Gastroesophageal sphincter (tissue), 4 donors: Measurements from ENCODE around the gene SLC16A11. TPM values are rescaled to one million over a fixed set of nuclear protein-coding genes. Genes with fewer than 3 reads are reported as not detected.
"Not testable (repeated sequence)": the region's sequence is repeated elsewhere in the genome, so short reads cannot be mapped to it uniquely, and the experiment has no call there.

Experiments
- ATAC-seq: fragments of 150-250 bp; one replicate; pipeline ENCODE4 v1.9.1; 2016; ENCODE audit warnings: mild to moderate bottlenecking, moderate library complexity
- H3K27ac ChIP-seq, 4 donors: fragments of 200-600 bp; sonication (generic) in 3 of 4; 1 replicate in 3 of 4; 2 replicates in 1 of 4; pipeline ENCODE4 v1.5.1; 2016 to 2019
- H3K27me3 ChIP-seq: fragments of 200-600 bp; sonication (generic); one replicate; pipeline ENCODE4 v1.5.1; 2019
- H3K36me3 ChIP-seq, 2 donors: fragments of 200-600 bp; sonication (generic); one replicate each; pipeline ENCODE4 v1.5.1; 2019; ENCODE audit warnings: control low read depth in 1 of 2
- H3K4me1 ChIP-seq, 3 donors: fragments of 200-600 bp; sonication (generic); 1 replicate in 2 of 3; 2 replicates in 1 of 3; pipeline ENCODE4 v1.5.1; 2016 to 2019; ENCODE audit warnings: control low read depth in 2 of 3
- H3K4me3 ChIP-seq, 2 donors: fragments of 200-600 bp; sonication (generic); one replicate each; pipeline ENCODE4 v1.5.1; 2019; ENCODE audit warnings: mild to moderate bottlenecking in 1 of 2, moderate library complexity in 1 of 2
- H3K9me3 ChIP-seq, 3 donors: fragments of 200-600 bp; sonication (generic); one replicate each; pipeline ENCODE4 v1.5.1; 2017 to 2019; ENCODE audit warnings: control low read depth in 2 of 3
- EP300 ChIP-seq: sonication (generic); formaldehyde crosslinking; IDR thresholded peaks from one replicate; pipeline ENCODE4 v1.6.1; 2017; ENCODE audit warnings: antibody characterized with exemption, mild to moderate bottlenecking
- POLR2A ChIP-seq, 2 donors: fragments of 450-650 bp; IDR thresholded peaks; one replicate each; pipeline ENCODE4 v1.6.1; 2017; ENCODE audit warnings: antibody characterized with exemption in 2 of 2, mild to moderate bottlenecking in 2 of 2, moderate library complexity in 1 of 2
- POLR2AphosphoS5 ChIP-seq: sonication (generic); formaldehyde crosslinking; IDR thresholded peaks from one replicate; pipeline ENCODE4 v1.6.1; 2017; ENCODE audit warnings: antibody characterized with exemption
- WGBS, 2 donors: methylation state at CpG; one replicate each; pipeline ENCODE4 v1.1.5; 2018; ENCODE audit warnings: low coverage in 1 of 2; 5-methylcytosine and 5-hydroxymethylcytosine counted together
- total RNA-seq, 4 donors: library from RNA; depleted of rRNA; stranded (reverse); fragments of >200 nt; gene quantifications; one replicate each; pipeline ENCODE4 v1.1.0, GENCODE V29; 2016
- TF ChIP-seq, protein P1 (sequence below), 4 experiments: fragments of 200-600 bp in 2 of 4; fragments of 450-650 bp in 2 of 4; sonication (generic) in 1 of 4; IDR thresholded peaks; one replicate each; pipeline ENCODE4 v1.5.1; 2017 to 2019; ENCODE audit warnings: antibody characterized with exemption in 4 of 4, mild to moderate bottlenecking in 2 of 4, moderate library complexity in 2 of 4

SLC16A11 gene
- total RNA-seq, 4 donors from 2014 or later, result 0.32 to 0.54 (median 0.39) TPM; not detected in 1

- Histone ChIP-seq H3K4me3 (no peak overlapping the region), H3K27ac (no peak overlapping the region), H3K36me3 (no peaks in the 10 kb centered on the region), H3K4me1 (peaks cover 0 to 26% (median 9%) of the 10 kb centered on the region in 3 donors), H3K9me3 (no peaks in the 10 kb centered on the region), H3K27me3 (peaks cover 65% of the 10 kb centered on the region)
- ATAC-seq, result no peak
- no peak for TF ChIP-seq POLR2A (IDR thresholded peaks at IDR 0.05)
- no peak for TF ChIP-seq POLR2AphosphoS5
- TF ChIP-seq, protein P1, sequence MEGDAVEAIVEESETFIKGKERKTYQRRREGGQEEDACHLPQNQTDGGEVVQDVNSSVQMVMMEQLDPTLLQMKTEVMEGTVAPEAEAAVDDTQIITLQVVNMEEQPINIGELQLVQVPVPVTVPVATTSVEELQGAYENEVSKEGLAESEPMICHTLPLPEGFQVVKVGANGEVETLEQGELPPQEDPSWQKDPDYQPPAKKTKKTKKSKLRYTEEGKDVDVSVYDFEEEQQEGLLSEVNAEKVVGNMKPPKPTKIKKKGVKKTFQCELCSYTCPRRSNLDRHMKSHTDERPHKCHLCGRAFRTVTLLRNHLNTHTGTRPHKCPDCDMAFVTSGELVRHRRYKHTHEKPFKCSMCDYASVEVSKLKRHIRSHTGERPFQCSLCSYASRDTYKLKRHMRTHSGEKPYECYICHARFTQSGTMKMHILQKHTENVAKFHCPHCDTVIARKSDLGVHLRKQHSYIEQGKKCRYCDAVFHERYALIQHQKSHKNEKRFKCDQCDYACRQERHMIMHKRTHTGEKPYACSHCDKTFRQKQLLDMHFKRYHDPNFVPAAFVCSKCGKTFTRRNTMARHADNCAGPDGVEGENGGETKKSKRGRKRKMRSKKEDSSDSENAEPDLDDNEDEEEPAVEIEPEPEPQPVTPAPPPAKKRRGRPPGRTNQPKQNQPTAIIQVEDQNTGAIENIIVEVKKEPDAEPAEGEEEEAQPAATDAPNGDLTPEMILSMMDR (IDR thresholded peaks at IDR 0.05), result no peak
- no peak for TF ChIP-seq EP300
- 59 to 69% methylated on average over 3 to 4 of the region's 6 CpGs for WGBS, 2 donors
These were observed 5.1 kb upstream of the SLC16A11 start for GRCh38 chr17:7048968-7049367.

- no peak overlapping the region for H3K27ac ChIP-seq
- WGBS, 2 donors, result 77 to 80% methylated on average over 6 of the region's 6 CpGs
- TF ChIP-seq EP300, result no peak
- no peak for TF ChIP-seq POLR2AphosphoS5
- no peak for TF ChIP-seq POLR2A (IDR thresholded peaks at IDR 0.05)
- TF ChIP-seq, protein P1 (IDR thresholded peaks at IDR 0.05), result no peak
- no peaks in the 10 kb centered on the region for H3K9me3 ChIP-seq
- peaks cover 79% of the 10 kb centered on the region for H3K27me3 ChIP-seq
- ATAC-seq, result no peak
- H3K4me3 ChIP-seq, result no peak overlapping the region
- peaks cover 0 to 40% (median 22%) of the 10 kb centered on the region in 3 donors for H3K4me1 ChIP-seq
- no peaks in the 10 kb centered on the region for H3K36me3 ChIP-seq
These were observed 3.7 kb upstream of the SLC16A11 start for GRCh38 chr17:7047566-7047965.

DNA sequence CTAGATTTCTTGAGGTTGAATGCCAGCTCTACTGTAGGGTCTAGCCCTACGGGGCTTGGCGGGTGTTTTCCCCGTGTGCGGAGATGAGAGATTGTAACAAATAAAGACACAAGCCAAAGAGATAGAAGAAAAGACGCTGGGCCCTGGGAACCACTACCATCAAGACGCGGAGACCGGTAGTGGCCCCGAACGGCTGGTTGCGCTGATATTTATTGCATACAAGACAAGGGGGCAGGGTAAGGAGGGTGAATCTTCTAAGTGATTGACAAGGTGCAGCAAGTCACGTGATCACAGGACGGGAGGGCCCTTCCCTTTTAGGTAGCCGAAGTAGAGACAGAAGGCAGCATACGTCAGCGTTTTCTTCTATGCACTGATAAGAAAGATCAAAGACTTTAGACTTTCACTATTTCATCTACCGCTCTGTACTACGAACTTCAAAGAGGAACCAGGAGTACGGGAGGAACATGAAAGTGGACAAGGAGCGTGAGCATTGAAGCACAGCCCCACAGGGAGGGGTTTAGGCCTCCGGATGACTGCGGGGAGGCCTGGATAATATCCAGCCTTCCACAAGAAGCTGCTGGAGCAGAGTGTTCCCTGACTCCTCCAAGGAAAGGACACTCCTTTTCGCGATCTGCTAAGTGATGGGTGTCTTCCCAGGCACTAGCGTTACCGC lies 3.0 kb upstream of the SLC16A11 start:
- Histone ChIP-seq H3K27ac (peak overlapping the region in 3 of 4 donors; percentile 41 to 60 (median 46)), H3K4me1 (peaks cover 0 to 43% (median 25%) of the 10 kb centered on the region in 3 donors), H3K27me3 (peaks cover 86% of the 10 kb centered on the region), H3K4me3 (peak overlapping the region; percentile 6 to 31)
- ATAC-seq, H3K9me3 ChIP-seq, H3K36me3 ChIP-seq: not testable (repeated sequence)
- 14 to 18% methylated on average over 15 to 25 of the region's 26 CpGs for WGBS, 2 donors

DNA sequence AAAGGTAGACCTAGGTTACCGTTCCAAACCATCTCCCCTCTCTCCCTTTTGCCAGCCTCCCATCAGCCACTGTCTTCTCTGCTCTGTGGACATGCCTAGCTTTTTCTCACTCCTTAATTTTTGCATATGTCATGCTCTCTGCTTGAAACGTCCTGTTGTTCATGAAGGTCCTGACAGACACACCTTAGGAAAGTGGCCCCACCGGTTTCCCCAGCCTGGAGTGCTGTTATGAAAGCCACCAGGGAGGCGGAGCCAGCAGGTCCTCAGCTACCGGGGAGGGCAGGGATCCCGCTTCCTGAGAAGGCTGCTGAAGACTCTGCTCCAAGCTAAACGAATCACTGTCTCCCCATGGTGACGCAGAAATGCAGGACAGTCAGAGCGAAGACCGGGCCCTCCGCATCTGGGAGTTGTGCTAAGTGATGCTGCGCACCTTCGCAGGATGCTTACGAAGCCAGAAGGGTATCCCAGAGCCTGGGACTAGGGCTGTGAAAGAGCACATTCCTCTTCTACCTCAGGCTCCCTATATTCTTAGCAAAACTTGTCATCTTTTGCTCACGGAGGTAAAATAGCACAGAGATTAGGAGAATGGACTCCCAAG lies 2.3 kb upstream of the SLC16A11 start:
- peak; percentile 10 for ATAC-seq

GRCh38 chr17:7045492-7046126 lies 1.7 kb upstream of the SLC16A11 start:
- Histone ChIP-seq H3K9me3 (no peaks in the 10 kb centered on the region), H3K27me3 (peaks cover 84% of the 10 kb centered on the region), H3K27ac (peak overlapping the region in 2 of 4 donors; percentile 44 to 60), H3K4me1 (peaks cover 0 to 45% (median 25%) of the 10 kb centered on the region in 3 donors), H3K36me3 (no peaks in the 10 kb centered on the region), H3K4me3 (peak overlapping the region in 1 of 2 donors; percentile 31)
- TF ChIP-seq, protein P1 (IDR thresholded peaks at IDR 0.05), result peak in 3 of 4 experiments; percentile 73 to 76 (median 74)
- no peak for TF ChIP-seq POLR2AphosphoS5
- TF ChIP-seq EP300, result no peak
- TF ChIP-seq POLR2A (IDR thresholded peaks at IDR 0.05), result no peak
- peak; percentile 27 for ATAC-seq
- 0 to 24% methylated on average over 2 to 4 of the region's 5 CpGs for WGBS, 2 donors

More for the DNA sequence above, 2.3 kb upstream of the SLC16A11 start:
- Histone ChIP-seq H3K4me3 (peak overlapping the region; percentile 6 to 31), H3K27ac (peak overlapping the region in 3 of 4 donors; percentile 41 to 60 (median 44)), H3K9me3 (no peaks in the 10 kb centered on the region), H3K4me1 (peaks cover 0 to 45% (median 25%) of the 10 kb centered on the region in 3 donors), H3K36me3 (no peaks in the 10 kb centered on the region), H3K27me3 (peaks cover 89% of the 10 kb centered on the region)
- 7 to 9% methylated on average over 2 to 3 of the region's 15 CpGs for WGBS, 2 donors
- TF ChIP-seq POLR2A (IDR thresholded peaks at IDR 0.05), result no peak
- TF ChIP-seq POLR2AphosphoS5, result no peak
- TF ChIP-seq, protein P1 (IDR thresholded peaks at IDR 0.05), result peak in 1 of 4 experiments; percentile 1
- TF ChIP-seq EP300, result no peak
